ENCODE data around the gene EXPH5.

Gene EXPH5

DNA sequence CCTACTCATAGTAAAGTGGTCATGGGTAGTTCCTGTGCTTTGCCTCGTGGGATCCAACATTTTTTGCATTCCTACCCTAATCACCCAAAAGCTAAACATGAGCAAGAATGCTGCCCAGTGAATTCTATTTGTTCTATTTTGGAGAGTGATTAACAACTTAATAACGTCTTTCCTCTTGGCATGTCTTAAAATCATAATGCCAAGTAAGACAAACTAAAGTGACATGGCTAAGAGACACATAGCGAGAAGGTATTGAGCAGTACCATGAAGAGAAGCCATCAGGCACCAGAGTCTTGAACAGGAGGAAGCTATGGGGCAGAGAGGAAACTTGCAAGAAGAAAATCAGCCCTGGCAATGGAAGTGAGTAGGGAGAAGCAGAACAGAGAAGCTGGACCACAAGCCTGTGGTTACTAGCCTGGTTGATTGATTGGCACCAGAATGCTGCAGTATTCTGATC lies 32.0 kb downstream of the EXPH5 start:
- H3K9ac ChIP-seq (ENCODE audit: low read depth, low read length), result no peak overlapping the region
- H3K4me2 ChIP-seq (ENCODE audit: insufficient read depth, low read length), result no peak overlapping the region
- no peaks in the 10 kb centered on the region for H3K4me1 ChIP-seq (ENCODE audit: insufficient read depth, low read length)
- no peaks in the 10 kb centered on the region for H4K20me1 ChIP-seq (ENCODE audit: insufficient read depth, low read length)
- no peak overlapping the region for H2AFZ ChIP-seq (ENCODE audit: low read depth, low read length)
- no peak for TF ChIP-seq CTCF (IDR thresholded peaks at IDR 0.05; ENCODE audit: borderline replicate concordance, extremely low read depth, low read length, poor library complexity, severe bottlenecking)
- no peak for TF ChIP-seq EZH2 (IDR thresholded peaks at IDR 0.05; ENCODE audit: borderline replicate concordance, low read depth, low read length, severe bottlenecking)
- no peak for DNase-seq
- H3K4me3 ChIP-seq (ENCODE audit: low read depth in 1 of 2, low read length in 2 of 2), result no peak overlapping the region
- H3K27me3 ChIP-seq (ENCODE audit: insufficient read depth, low read length, poor library complexity), result peaks cover 4% of the 10 kb centered on the region
- no peak for ATAC-seq (ENCODE audit: insufficient read depth, low read depth)
- no peak overlapping the region for H3K27ac ChIP-seq (ENCODE audit: low read length)
- H3K9me3 ChIP-seq (ENCODE audit: insufficient read depth, low read length, severe bottlenecking), result no peaks in the 10 kb centered on the region
- no peaks in the 10 kb centered on the region for H3K36me3 ChIP-seq (ENCODE audit: insufficient read depth, low read length)
- H3K79me2 ChIP-seq (ENCODE audit: insufficient read depth, low read length), result no peaks in the 10 kb centered on the region

DNA sequence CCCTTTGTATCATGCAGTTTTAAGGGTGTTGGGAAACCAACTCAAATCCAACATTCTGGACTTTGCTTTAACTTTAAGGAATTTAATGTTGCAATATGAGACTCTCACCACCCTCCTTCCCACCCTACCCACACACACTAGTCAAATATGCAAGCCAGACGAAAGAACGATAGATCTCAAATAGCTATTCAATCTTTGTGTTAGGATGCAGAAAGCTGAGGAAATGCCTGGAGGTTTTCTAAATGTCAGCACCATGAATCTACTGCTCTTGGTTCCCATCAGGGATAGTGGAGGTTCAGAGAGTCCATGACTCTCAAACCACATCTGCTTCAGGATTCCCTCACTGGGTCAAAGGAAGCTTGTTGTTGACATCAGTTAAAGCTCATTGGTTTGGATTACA lies 33.7 kb downstream of the EXPH5 start:
- Histone ChIP-seq H3K4me2 (ENCODE audit: insufficient read depth, low read length) (no peak overlapping the region), H3K27me3 (ENCODE audit: insufficient read depth, low read length, poor library complexity) (peaks cover 4% of the 10 kb centered on the region), H4K20me1 (ENCODE audit: insufficient read depth, low read length) (no peaks in the 10 kb centered on the region), H3K79me2 (ENCODE audit: insufficient read depth, low read length) (no peaks in the 10 kb centered on the region), H2AFZ (ENCODE audit: low read depth, low read length) (no peak overlapping the region), H3K9me3 (ENCODE audit: insufficient read depth, low read length, severe bottlenecking) (no peaks in the 10 kb centered on the region), H3K27ac (ENCODE audit: low read length) (no peak overlapping the region), H3K9ac (ENCODE audit: low read depth, low read length) (no peak overlapping the region), H3K36me3 (ENCODE audit: insufficient read depth, low read length) (no peaks in the 10 kb centered on the region), H3K4me1 (ENCODE audit: insufficient read depth, low read length) (no peaks in the 10 kb centered on the region), H3K4me3 (ENCODE audit: low read depth in 1 of 2, low read length in 2 of 2) (no peak overlapping the region)
- no peak for DNase-seq
- TF ChIP-seq CTCF (IDR thresholded peaks at IDR 0.05; ENCODE audit: borderline replicate concordance, extremely low read depth, low read length, poor library complexity, severe bottlenecking) (no peak), EZH2 (IDR thresholded peaks at IDR 0.05; ENCODE audit: borderline replicate concordance, low read depth, low read length, severe bottlenecking) (no peak)
- ATAC-seq (ENCODE audit: insufficient read depth, low read depth), result no peak

DNA sequence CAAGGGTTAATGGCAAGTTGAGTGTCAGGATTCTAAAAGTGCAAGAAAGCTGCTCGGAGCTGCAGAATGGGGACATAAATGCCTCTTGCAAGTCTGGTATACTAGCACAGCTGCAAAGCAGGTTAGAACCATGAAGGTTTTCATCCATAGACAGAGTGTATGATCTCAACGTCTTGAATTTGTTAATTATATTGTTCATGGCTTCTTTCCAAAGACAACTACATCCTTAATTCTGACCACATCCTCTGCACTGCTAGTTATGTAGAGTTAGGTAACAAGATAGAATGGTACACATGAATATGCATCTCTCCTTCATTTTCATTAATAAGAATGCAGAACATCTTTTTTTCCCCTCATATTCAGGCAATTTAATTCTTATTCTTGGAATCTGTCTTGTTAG lies 34.2 kb downstream of the EXPH5 start:
- Histone ChIP-seq H2AFZ (ENCODE audit: low read depth, low read length) (no peak overlapping the region), H3K9ac (ENCODE audit: low read depth, low read length) (no peak overlapping the region), H3K79me2 (ENCODE audit: insufficient read depth, low read length) (no peaks in the 10 kb centered on the region), H3K27ac (ENCODE audit: low read length) (no peak overlapping the region), H4K20me1 (ENCODE audit: insufficient read depth, low read length) (no peaks in the 10 kb centered on the region), H3K9me3 (ENCODE audit: insufficient read depth, low read length, severe bottlenecking) (no peaks in the 10 kb centered on the region), H3K4me1 (ENCODE audit: insufficient read depth, low read length) (no peaks in the 10 kb centered on the region), H3K27me3 (ENCODE audit: insufficient read depth, low read length, poor library complexity) (peaks cover 4% of the 10 kb centered on the region), H3K4me3 (ENCODE audit: low read depth in 1 of 2, low read length in 2 of 2) (no peak overlapping the region), H3K4me2 (ENCODE audit: insufficient read depth, low read length) (no peak overlapping the region), H3K36me3 (ENCODE audit: insufficient read depth, low read length) (no peaks in the 10 kb centered on the region)
- DNase-seq, result no peak
- peak; percentile 78 for ATAC-seq (ENCODE audit: insufficient read depth, low read depth)
- TF ChIP-seq CTCF (IDR thresholded peaks at IDR 0.05; ENCODE audit: borderline replicate concordance, extremely low read depth, low read length, poor library complexity, severe bottlenecking) (no peak), EZH2 (IDR thresholded peaks at IDR 0.05; ENCODE audit: borderline replicate concordance, low read depth, low read length, severe bottlenecking) (no peak)

DNA sequence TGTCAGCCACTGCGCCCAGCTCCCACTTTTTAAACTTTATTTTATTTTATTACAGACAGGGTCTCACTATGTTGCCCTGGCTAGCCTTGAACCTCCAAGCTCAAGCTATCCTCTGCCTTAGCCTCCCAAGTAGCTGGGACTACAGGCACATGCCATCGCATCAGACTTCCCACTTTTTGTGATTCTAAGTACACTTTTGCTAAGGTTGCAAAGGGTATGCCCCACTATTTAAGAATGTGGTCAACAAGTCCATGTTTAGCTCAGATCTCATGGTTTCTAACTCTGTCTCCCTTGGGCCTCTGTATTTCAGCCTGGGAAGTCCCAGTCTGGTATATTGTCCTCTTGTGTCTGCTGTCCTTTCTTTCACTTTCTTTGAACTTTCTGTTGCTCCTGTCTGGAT lies 35.3 kb downstream of the EXPH5 start:
- Histone ChIP-seq H3K36me3 (ENCODE audit: insufficient read depth, low read length) (no peaks in the 10 kb centered on the region), H3K27ac (ENCODE audit: low read length) (no peak overlapping the region), H4K20me1 (ENCODE audit: insufficient read depth, low read length) (no peaks in the 10 kb centered on the region), H3K9ac (ENCODE audit: low read depth, low read length) (no peak overlapping the region), H3K27me3 (ENCODE audit: insufficient read depth, low read length, poor library complexity) (peaks cover 4% of the 10 kb centered on the region), H3K9me3 (ENCODE audit: insufficient read depth, low read length, severe bottlenecking) (no peaks in the 10 kb centered on the region), H3K4me2 (ENCODE audit: insufficient read depth, low read length) (no peak overlapping the region), H3K79me2 (ENCODE audit: insufficient read depth, low read length) (no peaks in the 10 kb centered on the region), H2AFZ (ENCODE audit: low read depth, low read length) (no peak overlapping the region), H3K4me1 (ENCODE audit: insufficient read depth, low read length) (no peaks in the 10 kb centered on the region), H3K4me3 (ENCODE audit: low read depth in 1 of 2, low read length in 2 of 2) (no peak overlapping the region)
- DNase-seq (no peak), ATAC-seq (ENCODE audit: insufficient read depth, low read depth) (no peak)
- TF ChIP-seq CTCF (IDR thresholded peaks at IDR 0.05; ENCODE audit: borderline replicate concordance, extremely low read depth, low read length, poor library complexity, severe bottlenecking) (no peak), EZH2 (IDR thresholded peaks at IDR 0.05; ENCODE audit: borderline replicate concordance, low read depth, low read length, severe bottlenecking) (no peak)
